GM18873 (cell line): Measurements from ENCODE around the gene METAP2.

Experiments used
- ATAC-seq: cut with Tn5 transposase; IDR thresholded peaks from one replicate; pipeline ENCODE4 v1.9.1; 2021; ENCODE audit warnings: mild to moderate bottlenecking, moderate library complexity, moderate number of reproducible peaks; ENCODE audit not compliant: unreplicated experiment, low FRiP score

Gene METAP2

GRCh38 chr12:95547522-95548055 is 73.6 kb downstream of the METAP2 start:
- no peak for ATAC-seq

- ATAC-seq: no peak
Measured at GRCh38 chr12:95548056-95548538, 74.1 kb downstream of the METAP2 start.

GRCh38 chr12:95548539-95549391 is 74.8 kb downstream of the METAP2 start:
- no peak for ATAC-seq

DNA sequence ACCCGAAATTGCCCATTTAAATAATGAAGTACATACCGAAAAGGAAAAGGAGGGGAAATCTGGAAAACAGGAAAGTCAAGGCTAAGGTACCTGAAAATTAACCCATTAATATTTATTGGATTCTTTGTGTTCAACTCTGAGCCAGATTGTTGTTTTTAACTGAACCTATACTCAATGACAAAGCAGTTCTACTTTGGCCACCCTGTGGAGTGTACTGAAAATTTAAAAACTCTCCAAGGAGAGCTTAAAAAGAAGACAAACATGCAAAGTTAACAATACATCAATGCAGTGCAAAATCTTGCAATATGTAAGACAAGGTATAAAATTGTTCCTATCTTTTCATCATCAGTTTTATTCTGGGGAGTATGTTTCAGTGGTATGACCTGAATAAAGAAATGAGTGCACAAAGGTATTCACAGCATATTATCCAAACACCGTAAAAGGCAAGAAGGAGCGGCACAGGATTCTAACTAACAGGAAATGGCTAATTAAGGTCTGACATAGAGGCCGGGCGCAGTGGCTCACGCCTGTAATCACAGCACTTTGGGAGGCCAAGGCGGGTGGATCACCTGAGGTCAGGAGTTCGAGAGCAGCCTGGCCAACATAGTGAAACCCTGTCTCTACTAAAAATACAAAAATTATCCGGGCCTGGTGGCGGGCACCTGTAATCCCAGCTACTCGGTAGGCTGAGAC is 75.6 kb downstream of the METAP2 start:
- ATAC-seq: no peak

GRCh38 chr12:95551305-95551704 is 77.4 kb downstream of the METAP2 start, which contains the start of gene USP44:
TSS of gene USP44 (minus strand) at chr12:95551476. CDS start at chr12:95534256, 17,220 bp downstream.
- ATAC-seq: no peak

- no peak for ATAC-seq
Measured at GRCh38 chr12:95551913-95552516, 78.1 kb downstream of the METAP2 start.

DNA sequence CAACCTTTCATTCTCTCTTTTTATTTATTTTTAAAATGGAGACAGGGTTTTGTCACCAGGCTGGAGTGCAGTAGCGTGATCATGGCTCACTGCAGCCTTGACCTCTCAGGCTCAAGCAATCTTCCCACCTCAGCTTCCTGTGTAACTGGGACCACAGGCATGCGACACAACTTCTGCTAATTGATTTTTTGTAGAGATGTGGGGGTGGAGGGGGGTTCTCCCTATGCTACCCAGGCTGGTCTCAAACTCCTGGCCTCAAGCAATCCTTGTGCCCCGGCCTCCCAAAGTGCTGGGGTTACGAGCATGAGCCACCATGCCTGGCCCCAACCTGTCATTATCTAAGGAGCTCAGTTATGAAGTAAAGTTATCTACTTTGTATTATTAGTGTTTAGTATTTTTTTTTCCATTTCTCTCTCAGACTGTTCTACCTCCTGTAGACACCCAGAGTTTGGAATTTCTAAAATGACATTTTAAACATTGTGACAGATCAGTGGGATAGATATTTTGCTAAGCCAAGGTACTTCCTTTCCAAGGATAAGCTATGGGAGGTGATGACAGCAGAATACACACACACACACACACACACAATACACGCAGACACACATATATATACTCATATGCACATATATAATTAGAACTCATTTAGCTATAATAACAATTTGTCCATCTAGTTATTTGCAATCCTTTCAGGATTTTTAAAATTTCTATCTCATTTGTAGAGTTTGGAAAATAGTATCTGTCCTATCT is 79.4 kb downstream of the METAP2 start:
- ATAC-seq: no peak

DNA sequence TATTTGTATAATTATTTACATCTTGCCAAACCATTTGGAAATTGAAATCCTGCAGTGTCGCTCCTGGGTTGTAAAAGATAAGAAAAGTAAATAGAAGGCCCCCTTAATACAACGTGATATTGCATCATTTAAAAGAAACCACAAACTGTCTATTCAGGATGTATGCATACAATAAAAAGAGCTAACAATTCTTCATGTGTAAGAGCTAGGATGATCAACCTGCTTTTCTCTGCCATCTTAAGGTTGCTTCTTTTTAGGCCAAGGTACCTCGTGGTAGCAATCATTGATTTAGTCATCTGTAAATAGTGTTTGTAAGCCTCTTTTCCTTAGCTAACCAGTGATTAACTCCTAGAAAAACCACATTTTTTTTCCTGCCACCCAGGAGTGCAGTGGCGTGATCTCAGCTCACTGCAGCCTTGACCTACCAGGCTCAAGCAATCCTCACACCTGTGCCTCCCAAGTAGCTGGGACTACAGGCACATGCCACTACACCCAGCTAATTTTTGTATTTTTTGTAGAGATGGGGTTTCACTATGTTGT is 80.7 kb downstream of the METAP2 start:
- no peak for ATAC-seq

GRCh38 chr12:95557625-95558024 is 83.7 kb downstream of the METAP2 start:
- ATAC-seq: no peak
